ENCODE data around the gene DYNLRB1. TPM values are rescaled to one million over a fixed set of nuclear protein-coding genes. Genes with fewer than 3 reads are reported as not detected.

Gene DYNLRB1
- total and polyA plus RNA-seq, 10 of the 15 experiments (the other 5 are each of a cell fraction or from before 2014, with no cell fraction given), result 87.9 to 313 (median 153) TPM

DNA sequence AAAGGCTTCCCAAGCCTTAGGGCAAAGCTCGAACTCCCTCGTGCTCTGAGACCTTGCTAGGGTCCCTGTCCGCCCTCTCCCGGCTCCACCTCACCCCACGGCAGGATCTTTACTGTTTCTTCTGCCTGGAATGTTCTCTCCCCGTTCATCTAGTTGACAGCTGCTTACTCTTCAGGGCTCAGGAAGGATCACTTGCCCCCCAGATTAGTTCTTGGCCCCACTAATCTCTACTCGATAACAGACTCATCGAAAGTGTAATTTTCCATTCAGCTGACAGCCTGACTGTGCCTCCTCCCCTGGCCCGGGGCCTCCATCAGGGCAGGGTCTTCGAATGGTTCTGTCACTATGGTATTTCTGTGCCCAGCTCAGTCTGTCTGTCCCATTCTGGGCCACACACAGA, 45.4 kb downstream of the DYNLRB1 start:
- in situ Hi-C loops (cut with MboI), result no loop called here

More for the DNA sequence above, 45.4 kb downstream of the DYNLRB1 start:
- ChIA-PET CTCF (interaction anchor here (0.6 to 4.0 kb wide), 9 partner anchors 13 to 207 kb away, joined by 3 to 29 read pairs (median 7); no protein-coding TSS in a partner anchor), POLR2A (no interaction called here), SMC1A (ENCODE audit: uncharacterized antibody, unreplicated experiment) (interaction anchor here (0.6 to 3.3 kb wide), 3 partner anchors 9 to 208 kb away, joined by 3 to 16 read pairs (median 10); no protein-coding TSS in a partner anchor), RAD21 (ENCODE audit: unreplicated experiment) (interaction anchor here (2.4 kb wide), 1 partner anchor 208 kb away, joined by 12 read pairs; no protein-coding TSS in a partner anchor)
- Histone ChIP-seq H3K4me3 (no peak overlapping the region), H3K27ac (ENCODE audit: control insufficient read depth, insufficient read depth) (no peak overlapping the region), H3K9me3 (replicated peaks; ENCODE audit: control insufficient read depth, insufficient read depth, low read length) (no peaks in the 10 kb centered on the region), H3K27me3 (replicated peaks in 1 of 2; ENCODE audit: control insufficient read depth in 2 of 2, insufficient read depth in 2 of 2, low read length in 1 of 2) (no peaks in the 10 kb centered on the region), H3K4me1 (ENCODE audit: control insufficient read depth, insufficient read depth, low read length) (no peaks in the 10 kb centered on the region), H3K36me3 (ENCODE audit: control insufficient read depth in 2 of 2, insufficient read depth in 2 of 2, low read length in 1 of 2) (peaks cover 0 to 2% of the 10 kb centered on the region in 2 experiments; a peak in 2 of 4 replicates), H4K20me1 (ENCODE audit: control insufficient read depth, insufficient read depth) (no peaks in the 10 kb centered on the region), H3K4me2 (ENCODE audit: control insufficient read depth, insufficient read depth) (no peak overlapping the region), H3K79me2 (ENCODE audit: control insufficient read depth, insufficient read depth, low read length) (no peaks in the 10 kb centered on the region), H2AFZ (ENCODE audit: control insufficient read depth, low read depth, low read length) (no peak overlapping the region), H3K9ac (ENCODE audit: control insufficient read depth, insufficient read depth, low read length) (no peak overlapping the region)
- FAIRE-seq, result no peak
- no TSS peak for BruUV-seq (replicated peaks)
- ATAC-seq, result no peak
- intact Hi-C loops (cut with micrococcal nuclease; ENCODE audit: unreplicated experiment), result no loop called here
- DNase-seq (ENCODE audit: low read depth, low spot score), result no peak
- TF ChIP-seq TBL1XR1 (IDR thresholded peaks at IDR 0.05; ENCODE audit: low read depth, low read length) (no peak), PAX8 (IDR thresholded peaks at IDR 0.05) (no peak), BACH1 (IDR thresholded peaks at IDR 0.05; ENCODE audit: borderline replicate concordance) (no peak), ZNF24 (IDR thresholded peaks at IDR 0.05) (no peak), SRF (IDR thresholded peaks at IDR 0.05; ENCODE audit: low read depth in 2 of 2, low read length in 2 of 2) (no peak), TCF12 (IDR thresholded peaks at IDR 0.05; ENCODE audit: low read depth, low read length) (no peak)
- TF ChIP-seq, protein P1, sequence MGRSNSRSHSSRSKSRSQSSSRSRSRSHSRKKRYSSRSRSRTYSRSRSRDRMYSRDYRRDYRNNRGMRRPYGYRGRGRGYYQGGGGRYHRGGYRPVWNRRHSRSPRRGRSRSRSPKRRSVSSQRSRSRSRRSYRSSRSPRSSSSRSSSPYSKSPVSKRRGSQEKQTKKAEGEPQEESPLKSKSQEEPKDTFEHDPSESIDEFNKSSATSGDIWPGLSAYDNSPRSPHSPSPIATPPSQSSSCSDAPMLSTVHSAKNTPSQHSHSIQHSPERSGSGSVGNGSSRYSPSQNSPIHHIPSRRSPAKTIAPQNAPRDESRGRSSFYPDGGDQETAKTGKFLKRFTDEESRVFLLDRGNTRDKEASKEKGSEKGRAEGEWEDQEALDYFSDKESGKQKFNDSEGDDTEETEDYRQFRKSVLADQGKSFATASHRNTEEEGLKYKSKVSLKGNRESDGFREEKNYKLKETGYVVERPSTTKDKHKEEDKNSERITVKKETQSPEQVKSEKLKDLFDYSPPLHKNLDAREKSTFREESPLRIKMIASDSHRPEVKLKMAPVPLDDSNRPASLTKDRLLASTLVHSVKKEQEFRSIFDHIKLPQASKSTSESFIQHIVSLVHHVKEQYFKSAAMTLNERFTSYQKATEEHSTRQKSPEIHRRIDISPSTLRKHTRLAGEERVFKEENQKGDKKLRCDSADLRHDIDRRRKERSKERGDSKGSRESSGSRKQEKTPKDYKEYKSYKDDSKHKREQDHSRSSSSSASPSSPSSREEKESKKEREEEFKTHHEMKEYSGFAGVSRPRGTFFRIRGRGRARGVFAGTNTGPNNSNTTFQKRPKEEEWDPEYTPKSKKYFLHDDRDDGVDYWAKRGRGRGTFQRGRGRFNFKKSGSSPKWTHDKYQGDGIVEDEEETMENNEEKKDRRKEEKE (IDR thresholded peaks at IDR 0.05), result no peak
- TF ChIP-seq, protein P2, sequence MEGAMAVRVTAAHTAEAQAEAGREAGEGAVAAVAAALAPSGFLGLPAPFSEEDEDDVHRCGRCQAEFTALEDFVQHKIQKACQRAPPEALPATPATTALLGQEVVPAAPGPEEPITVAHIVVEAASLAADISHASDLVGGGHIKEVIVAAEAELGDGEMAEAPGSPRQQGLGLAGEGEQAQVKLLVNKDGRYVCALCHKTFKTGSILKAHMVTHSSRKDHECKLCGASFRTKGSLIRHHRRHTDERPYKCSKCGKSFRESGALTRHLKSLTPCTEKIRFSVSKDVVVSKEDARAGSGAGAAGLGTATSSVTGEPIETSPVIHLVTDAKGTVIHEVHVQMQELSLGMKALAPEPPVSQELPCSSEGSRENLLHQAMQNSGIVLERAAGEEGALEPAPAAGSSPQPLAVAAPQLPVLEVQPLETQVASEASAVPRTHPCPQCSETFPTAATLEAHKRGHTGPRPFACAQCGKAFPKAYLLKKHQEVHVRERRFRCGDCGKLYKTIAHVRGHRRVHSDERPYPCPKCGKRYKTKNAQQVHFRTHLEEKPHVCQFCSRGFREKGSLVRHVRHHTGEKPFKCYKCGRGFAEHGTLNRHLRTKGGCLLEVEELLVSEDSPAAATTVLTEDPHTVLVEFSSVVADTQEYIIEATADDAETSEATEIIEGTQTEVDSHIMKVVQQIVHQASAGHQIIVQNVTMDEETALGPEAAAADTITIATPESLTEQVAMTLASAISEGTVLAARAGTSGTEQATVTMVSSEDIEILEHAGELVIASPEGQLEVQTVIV (IDR thresholded peaks at IDR 0.05; ENCODE audit: borderline replicate concordance, partially characterized antibody), result no peak
- WGBS (ENCODE audit: insufficient coverage, insufficient replicate concordance, low lambda C conversion rate, missing lambda C conversion rate), result 97% methylated on average over 10 of the region's 10 CpGs
